ENCODE measurements around the gene POU2F1.
"Not testable (repeated sequence)": the region's sequence is repeated elsewhere in the genome, so short reads cannot be mapped to it uniquely, and the experiment has no call there.

DNA sequence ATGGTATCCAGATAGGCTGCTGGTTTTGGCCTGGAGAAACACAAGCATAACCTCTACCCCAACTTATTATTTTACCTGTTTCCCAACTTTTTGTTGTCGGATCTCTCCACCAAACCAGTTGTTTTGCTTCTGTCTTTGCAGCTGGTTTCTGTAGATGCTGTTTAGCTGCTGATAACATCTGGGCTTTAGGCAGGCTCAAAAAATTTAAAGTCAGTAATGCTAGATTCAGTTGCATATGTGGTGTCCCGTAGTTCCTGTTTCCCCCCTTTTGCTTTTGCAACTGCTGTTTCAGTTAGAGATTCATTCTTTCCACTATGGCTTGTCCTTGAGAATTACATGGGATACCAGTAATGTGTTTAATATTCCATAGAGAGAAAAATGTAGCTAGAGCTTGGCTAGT, 98.5 kb downstream of the POU2F1 start:
- not testable (repeated sequence) for TF ChIP-seq POLR2A (IDR thresholded peaks at IDR 0.05)
- TF ChIP-seq, protein P1, sequence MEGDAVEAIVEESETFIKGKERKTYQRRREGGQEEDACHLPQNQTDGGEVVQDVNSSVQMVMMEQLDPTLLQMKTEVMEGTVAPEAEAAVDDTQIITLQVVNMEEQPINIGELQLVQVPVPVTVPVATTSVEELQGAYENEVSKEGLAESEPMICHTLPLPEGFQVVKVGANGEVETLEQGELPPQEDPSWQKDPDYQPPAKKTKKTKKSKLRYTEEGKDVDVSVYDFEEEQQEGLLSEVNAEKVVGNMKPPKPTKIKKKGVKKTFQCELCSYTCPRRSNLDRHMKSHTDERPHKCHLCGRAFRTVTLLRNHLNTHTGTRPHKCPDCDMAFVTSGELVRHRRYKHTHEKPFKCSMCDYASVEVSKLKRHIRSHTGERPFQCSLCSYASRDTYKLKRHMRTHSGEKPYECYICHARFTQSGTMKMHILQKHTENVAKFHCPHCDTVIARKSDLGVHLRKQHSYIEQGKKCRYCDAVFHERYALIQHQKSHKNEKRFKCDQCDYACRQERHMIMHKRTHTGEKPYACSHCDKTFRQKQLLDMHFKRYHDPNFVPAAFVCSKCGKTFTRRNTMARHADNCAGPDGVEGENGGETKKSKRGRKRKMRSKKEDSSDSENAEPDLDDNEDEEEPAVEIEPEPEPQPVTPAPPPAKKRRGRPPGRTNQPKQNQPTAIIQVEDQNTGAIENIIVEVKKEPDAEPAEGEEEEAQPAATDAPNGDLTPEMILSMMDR (IDR thresholded peaks at IDR 0.05) = not testable (repeated sequence)
